ENCODE measurements around the gene ABHD15. TPM values are rescaled to one million over a fixed set of nuclear protein-coding genes. Genes with fewer than 3 reads are reported as not detected.

Gene ABHD15
- total and polyA plus RNA-seq, 2 donors from 2014 or later, result 8.9 to 9.8 TPM

DNA sequence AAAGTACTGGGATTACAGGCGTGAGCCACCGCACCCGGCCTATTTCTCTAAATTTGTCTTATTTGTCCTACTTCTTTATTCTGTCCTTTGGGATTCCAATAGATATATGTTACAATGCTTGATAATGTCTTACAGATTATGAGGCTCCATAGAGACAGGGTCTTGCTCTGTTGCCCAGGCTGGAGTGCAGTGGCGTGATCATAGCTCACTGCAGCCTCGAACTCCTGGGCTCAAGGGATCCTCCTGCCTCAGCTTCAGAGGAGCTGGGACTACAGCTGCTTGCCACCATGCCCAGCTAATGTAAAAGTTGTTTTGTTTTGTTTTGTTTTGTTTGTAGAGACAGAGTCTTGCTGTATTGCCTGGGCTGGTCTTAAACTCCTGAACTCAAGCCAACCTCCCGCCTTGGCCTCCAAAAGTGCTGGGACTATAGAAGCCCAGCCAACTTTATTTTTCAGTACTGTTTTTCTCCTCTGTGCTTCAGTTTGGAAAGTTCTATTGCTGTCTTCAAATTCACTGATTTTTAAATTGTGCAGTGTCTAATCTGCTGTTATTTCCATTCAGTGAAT, 36.4 kb upstream of the ABHD15 start:
- H3K4me3 ChIP-seq (ENCODE audit: low read length in 3 of 3), result no peak overlapping the region
- H3K4me1 ChIP-seq (ENCODE audit: control insufficient read depth in 2 of 3, insufficient read depth in 2 of 3, low read depth in 1 of 3, low read length in 3 of 3), result no peaks in the 10 kb centered on the region
- TF ChIP-seq, protein P1, sequence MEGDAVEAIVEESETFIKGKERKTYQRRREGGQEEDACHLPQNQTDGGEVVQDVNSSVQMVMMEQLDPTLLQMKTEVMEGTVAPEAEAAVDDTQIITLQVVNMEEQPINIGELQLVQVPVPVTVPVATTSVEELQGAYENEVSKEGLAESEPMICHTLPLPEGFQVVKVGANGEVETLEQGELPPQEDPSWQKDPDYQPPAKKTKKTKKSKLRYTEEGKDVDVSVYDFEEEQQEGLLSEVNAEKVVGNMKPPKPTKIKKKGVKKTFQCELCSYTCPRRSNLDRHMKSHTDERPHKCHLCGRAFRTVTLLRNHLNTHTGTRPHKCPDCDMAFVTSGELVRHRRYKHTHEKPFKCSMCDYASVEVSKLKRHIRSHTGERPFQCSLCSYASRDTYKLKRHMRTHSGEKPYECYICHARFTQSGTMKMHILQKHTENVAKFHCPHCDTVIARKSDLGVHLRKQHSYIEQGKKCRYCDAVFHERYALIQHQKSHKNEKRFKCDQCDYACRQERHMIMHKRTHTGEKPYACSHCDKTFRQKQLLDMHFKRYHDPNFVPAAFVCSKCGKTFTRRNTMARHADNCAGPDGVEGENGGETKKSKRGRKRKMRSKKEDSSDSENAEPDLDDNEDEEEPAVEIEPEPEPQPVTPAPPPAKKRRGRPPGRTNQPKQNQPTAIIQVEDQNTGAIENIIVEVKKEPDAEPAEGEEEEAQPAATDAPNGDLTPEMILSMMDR (IDR thresholded peaks at IDR 0.05; ENCODE audit: borderline replicate concordance, extremely low read depth, insufficient read depth), result no peak
- no peak overlapping the region for H3K27ac ChIP-seq (ENCODE audit: low read depth in 2 of 2, low read length in 2 of 2)
- no peaks in the 10 kb centered on the region for H3K27me3 ChIP-seq (ENCODE audit: control insufficient read depth, insufficient read depth, low read length)
- no peak overlapping the region for H3K9ac ChIP-seq (ENCODE audit: low read length in 3 of 3)
- no peak for FAIRE-seq
- H3K36me3 ChIP-seq (ENCODE audit: control insufficient read depth in 2 of 3, insufficient read depth in 3 of 3, low read length in 3 of 3), result no peaks in the 10 kb centered on the region
- intact Hi-C loops (cut with DNase I), result no loop called here
- H3K9me3 ChIP-seq (ENCODE audit: control insufficient read depth in 2 of 3, insufficient read depth in 1 of 3, low read length in 3 of 3), result no peaks in the 10 kb centered on the region
- peak in 1 of 5 donors; percentile 12 for DNase-seq

DNA sequence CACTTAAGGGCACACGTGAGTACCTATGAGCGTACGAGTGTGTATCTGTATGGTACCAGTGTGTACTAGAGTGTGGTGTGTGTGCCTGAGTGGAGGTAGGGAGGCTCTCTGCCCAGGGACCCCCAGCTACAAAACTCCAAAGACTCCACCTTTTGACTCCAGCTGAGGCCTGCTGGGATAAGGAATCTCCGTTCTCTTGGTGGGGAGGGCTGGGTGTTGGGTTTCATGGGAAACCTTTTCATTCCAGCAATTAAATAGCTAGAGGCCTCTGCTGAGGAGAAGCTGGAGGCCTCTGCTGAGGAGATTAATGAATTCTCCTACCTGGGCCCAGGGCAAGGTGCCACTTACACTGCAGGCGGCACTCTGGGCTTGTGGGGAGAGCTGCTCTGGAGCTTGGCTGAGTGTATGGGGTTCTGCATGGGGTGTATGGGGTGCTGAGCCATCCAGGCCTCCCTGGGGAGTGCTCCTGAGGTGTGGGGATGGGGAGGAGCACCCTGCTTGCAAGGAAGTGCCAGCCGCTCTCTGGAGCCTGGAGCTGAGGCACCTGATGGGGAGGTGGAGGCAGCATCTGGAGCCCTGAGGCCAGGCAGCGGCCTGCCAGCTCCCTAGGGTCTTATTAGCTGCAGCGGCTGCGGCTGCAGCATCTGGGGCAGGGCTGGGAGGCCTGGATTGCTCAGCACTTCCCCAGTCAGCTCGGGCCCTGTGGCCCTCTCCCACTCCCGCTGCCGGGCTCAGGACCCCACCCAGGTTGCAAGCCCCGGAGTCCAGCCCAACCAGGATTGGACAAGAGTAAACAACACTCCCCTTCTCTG, 30.7 kb upstream of the ABHD15 start:
- peak; percentile 60 to 77 (median 63) for DNase-seq

DNA sequence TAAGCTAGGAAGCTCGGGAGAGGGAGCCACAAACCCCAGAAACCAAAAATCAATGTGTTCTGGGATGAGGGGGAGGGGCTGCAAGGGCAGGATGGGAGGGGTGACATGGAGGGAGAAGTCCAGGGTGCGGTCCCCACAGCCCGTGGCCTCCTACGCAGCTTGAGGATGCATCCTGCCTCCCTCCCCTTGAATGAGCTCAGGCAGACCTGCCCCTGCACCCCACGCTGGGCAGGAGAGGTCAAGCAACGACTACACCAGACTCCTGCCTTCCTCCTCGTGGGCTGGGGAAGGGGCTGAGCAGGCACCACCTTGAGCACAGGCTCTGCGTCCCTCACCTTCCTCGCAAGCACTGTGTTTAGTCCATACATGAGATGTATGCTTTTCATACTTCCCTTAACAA, 30.0 kb upstream of the ABHD15 start:
- TF ChIP-seq, protein P1 (IDR thresholded peaks at IDR 0.05; ENCODE audit: borderline replicate concordance, extremely low read depth, insufficient read depth), result no peak
- no peaks in the 10 kb centered on the region for H3K36me3 ChIP-seq (ENCODE audit: control insufficient read depth in 2 of 3, insufficient read depth in 3 of 3, low read length in 3 of 3)
- peaks cover 0 to 15% (median 6%) of the 10 kb centered on the region in 3 donors for H3K4me1 ChIP-seq (ENCODE audit: control insufficient read depth in 2 of 3, insufficient read depth in 2 of 3, low read depth in 1 of 3, low read length in 3 of 3)
- no peak overlapping the region for H3K4me3 ChIP-seq (ENCODE audit: low read length in 3 of 3)
- FAIRE-seq (no peak), DNase-seq (peak in 1 of 5 donors; percentile 42)
- no peaks in the 10 kb centered on the region for H3K9me3 ChIP-seq (ENCODE audit: control insufficient read depth in 2 of 3, insufficient read depth in 1 of 3, low read length in 3 of 3)
- H3K9ac ChIP-seq (ENCODE audit: low read length in 3 of 3), result no peak overlapping the region
- intact Hi-C loops (cut with DNase I), result no loop called here
- no peaks in the 10 kb centered on the region for H3K27me3 ChIP-seq (ENCODE audit: control insufficient read depth, insufficient read depth, low read length)
- no peak overlapping the region for H3K27ac ChIP-seq (ENCODE audit: low read depth in 2 of 2, low read length in 2 of 2)

More for the DNA sequence above, 30.7 kb upstream of the ABHD15 start:
- TF ChIP-seq, protein P1 (IDR thresholded peaks at IDR 0.05; ENCODE audit: borderline replicate concordance, extremely low read depth, insufficient read depth), result no peak
- no peak overlapping the region for H3K27ac ChIP-seq (ENCODE audit: low read depth in 2 of 2, low read length in 2 of 2)
- H3K27me3 ChIP-seq (ENCODE audit: control insufficient read depth, insufficient read depth, low read length), result no peaks in the 10 kb centered on the region
- H3K4me1 ChIP-seq (ENCODE audit: control insufficient read depth in 2 of 3, insufficient read depth in 2 of 3, low read depth in 1 of 3, low read length in 3 of 3), result peaks cover 0 to 7% (median 0%) of the 10 kb centered on the region in 3 donors
- intact Hi-C loops (cut with DNase I), result no loop called here
- no peak for FAIRE-seq
- H3K9me3 ChIP-seq (ENCODE audit: control insufficient read depth in 2 of 3, insufficient read depth in 1 of 3, low read length in 3 of 3), result no peaks in the 10 kb centered on the region
- no peak overlapping the region for H3K4me3 ChIP-seq (ENCODE audit: low read length in 3 of 3)
- no peaks in the 10 kb centered on the region for H3K36me3 ChIP-seq (ENCODE audit: control insufficient read depth in 2 of 3, insufficient read depth in 3 of 3, low read length in 3 of 3)
- no peak overlapping the region for H3K9ac ChIP-seq (ENCODE audit: low read length in 3 of 3)

Measured in kidney (tissue), 14 donors.